Lung (tissue), 12 donors: ENCODE data around the gene FAM180B. TPM values are rescaled to one million over a fixed set of nuclear protein-coding genes. Genes with fewer than 3 reads are reported as not detected.
"Not testable (repeated sequence)": the region's sequence is repeated elsewhere in the genome, so short reads cannot be mapped to it uniquely, and the experiment has no call there.

ENCODE experiments used
- ATAC-seq: fragments of 200-7000 bp; cut with Tn5 transposase; one replicate; pipeline ENCODE4 v1.9.1; 2020; ENCODE audit warnings: moderate number of reproducible peaks; ENCODE audit not compliant: insufficient read depth, low FRiP score
- DNase-seq, 3 donors: peaks; one replicate each; pipeline ENCODE4 v3.0.0-alpha.2; 2013 to 2017
- H3K27ac ChIP-seq, 2 donors: one replicate each; pipeline ENCODE4 v1.5.1; 2013; ENCODE audit warnings: mild to moderate bottlenecking in 2 of 2, moderate library complexity in 2 of 2, control low read depth in 1 of 2, inconsistent platforms in 1 of 2, low read depth in 1 of 2, low read length in 1 of 2
- H3K27me3 ChIP-seq, 3 donors: one replicate each; pipeline ENCODE4 v1.5.1; 2013; ENCODE audit warnings: low read length in 2 of 3; ENCODE audit not compliant: control insufficient read depth in 3 of 3, insufficient read depth in 3 of 3
- H3K36me3 ChIP-seq, 4 donors: one replicate each; pipeline ENCODE4 v1.5.1; 2013; ENCODE audit warnings: low read length in 4 of 4, mild to moderate bottlenecking in 1 of 4, moderate library complexity in 1 of 4; ENCODE audit not compliant: control insufficient read depth in 4 of 4, insufficient read depth in 4 of 4
- H3K4me1 ChIP-seq, 5 donors: one replicate each; pipeline ENCODE4 v1.5.1; 2013; ENCODE audit warnings: low read length in 5 of 5, mild to moderate bottlenecking in 2 of 5, moderate library complexity in 1 of 5; ENCODE audit not compliant: control insufficient read depth in 5 of 5, insufficient read depth in 5 of 5
- H3K4me3 ChIP-seq: one replicate; pipeline ENCODE4 v1.5.1; 2013; ENCODE audit warnings: mild to moderate bottlenecking, control low read depth, moderate library complexity
- H3K9ac ChIP-seq, 2 donors: one replicate each; pipeline ENCODE4 v1.5.1; 2013; ENCODE audit warnings: low read length in 2 of 2, control low read depth in 1 of 2; ENCODE audit not compliant: insufficient read depth in 1 of 2
- H3K9me3 ChIP-seq, 4 donors: one replicate each; pipeline ENCODE4 v1.5.1; 2013; ENCODE audit warnings: low read length in 3 of 4, mild to moderate bottlenecking in 1 of 4, moderate library complexity in 1 of 4; ENCODE audit not compliant: control insufficient read depth in 4 of 4, insufficient read depth in 3 of 4
- CTCF ChIP-seq: IDR thresholded peaks from 2 replicates; pipeline ENCODE4 v1.5.1; 2012; ENCODE audit warnings: mild to moderate bottlenecking; ENCODE audit errors: control extremely low read depth, extremely low read depth
- WGBS, 2 donors: extraction: QIAGEN DNeasy Blood & Tissue Kit; methylation state at CpG; one replicate each; pipeline ENCODE4 v1.1.7; 2013; 5-methylcytosine and 5-hydroxymethylcytosine counted together
- polyA plus RNA-seq, 2 donors: library from polyadenylated mRNA; stranded (reverse); fragments of 200-250 nt; gene quantifications; one replicate each; pipeline ENCODE4 v1.2.1, GENCODE V29; 2013
- total RNA-seq, 2 donors: library from RNA; depleted of rRNA in 1 of 2; stranded (reverse); fragments of >200 nt in 1 of 2; gene quantifications; one replicate each; pipeline ENCODE4 v1.2.1, GENCODE V29; 2014 to 2021
- donor health status: control.
- donor health status: control.
- donor health status: Bipolar disorder and iron deficiency.
- donor health status: healthy.
- donor health status: DM: yes; HTN: yes; CAD: no.

Gene FAM180B
- total and polyA plus RNA-seq, 4 donors = 0.05 to 0.34 (median 0.10) TPM; not detected in 1

GRCh38 chr11:47560426-47560825 lies 26.1 kb upstream of the FAM180B start:
- Histone ChIP-seq H3K4me1 (peaks cover 0 to 5% (median 0%) of the 10 kb centered on the region in 5 donors), H3K27ac (no peak overlapping the region), H3K36me3 (no peaks in the 10 kb centered on the region), H3K9me3 (no peaks in the 10 kb centered on the region), H3K4me3 (no peak overlapping the region), H3K27me3 (no peaks in the 10 kb centered on the region), H3K9ac (no peak overlapping the region)
- no peak for DNase-seq
- WGBS, 2 donors = 54 to 70% methylated on average over 2 of the region's 2 CpGs
- TF ChIP-seq CTCF = no peak
- no peak for ATAC-seq

- H3K4me3 ChIP-seq, H3K9ac ChIP-seq, H3K27me3 ChIP-seq, DNase-seq, H3K4me1 ChIP-seq, H3K36me3 ChIP-seq, ATAC-seq, H3K9me3 ChIP-seq, H3K27ac ChIP-seq: not testable (repeated sequence)
- WGBS, 2 donors = 93 to 94% methylated on average over 4 of the region's 4 CpGs
Measured at GRCh38 chr11:47562393-47562792, 24.1 kb upstream of the FAM180B start.

GRCh38 chr11:47564366-47564765 lies 22.1 kb upstream of the FAM180B start:
- not testable (repeated sequence) for DNase-seq, ATAC-seq, H3K4me3 ChIP-seq, H3K36me3 ChIP-seq, H3K9me3 ChIP-seq, H3K9ac ChIP-seq, H3K4me1 ChIP-seq, H3K27me3 ChIP-seq, H3K27ac ChIP-seq
- WGBS, 2 donors = 90 to 93% methylated on average over 10 of the region's 10 CpGs

GRCh38 chr11:47564933-47565339 lies 21.5 kb upstream of the FAM180B start:
- H3K9ac ChIP-seq = peak overlapping the region; percentile 61 to 88
- ATAC-seq (no peak), DNase-seq (no peak)
- H3K4me1 ChIP-seq = peaks cover 0 to 9% (median 0%) of the 10 kb centered on the region in 5 donors
- 10% methylated on average over 11 of the region's 11 CpGs for WGBS, 2 donors
- H3K27me3 ChIP-seq = no peaks in the 10 kb centered on the region
- H3K9me3 ChIP-seq = no peaks in the 10 kb centered on the region
- H3K27ac ChIP-seq = peak overlapping the region; percentile 38 to 91
- no peak for TF ChIP-seq CTCF
- H3K4me3 ChIP-seq = peak overlapping the region; percentile 75
- H3K36me3 ChIP-seq = peaks cover 0 to 8% (median 4%) of the 10 kb centered on the region in 4 donors
